Neural progenitor cell (in vitro differentiated cells): ENCODE measurements around the gene MED16. TPM values are rescaled to one million over a fixed set of nuclear protein-coding genes. Genes with fewer than 3 reads are reported as not detected.

Experiments
- DNase-seq: peaks from one replicate; pipeline ENCODE4 v3.0.0-alpha.2; 2016; ENCODE audit warnings: low spot score
- H2AFZ ChIP-seq: fragments of 200-600 bp; sonication (generic); replicated peaks from 2 replicates; pipeline ENCODE4 v1.6.1; 2016; ENCODE audit warnings: antibody characterized with exemption
- H3F3A ChIP-seq: fragments of 200-600 bp; sonication (generic); 2 replicates; pipeline ENCODE4 v1.6.1; 2016; ENCODE audit warnings: antibody characterized with exemption, low read depth
- H3K27ac ChIP-seq: fragments of 200-600 bp; sonication (generic); 2 replicates; pipeline ENCODE4 v1.5.1; 2016; ENCODE audit warnings: mild to moderate bottlenecking
- H3K27me3 ChIP-seq: fragments of 200-600 bp; sonication (generic); 2 replicates; pipeline ENCODE4 v1.6.1; 2016; ENCODE audit warnings: mild to moderate bottlenecking, moderate library complexity
- H3K36me3 ChIP-seq: fragments of 200-600 bp; sonication (generic); 2 replicates; pipeline ENCODE4 v1.5.1; 2016
- H3K4me1 ChIP-seq: fragments of 200-600 bp; sonication (generic); 2 replicates; pipeline ENCODE4 v1.6.1; 2016; ENCODE audit warnings: mixed run types
- H3K4me2 ChIP-seq: fragments of 200-600 bp; sonication (generic); 2 replicates; pipeline ENCODE4 v1.6.1; 2016
- H3K4me3 ChIP-seq: fragments of 200-600 bp; sonication (generic); 2 replicates; pipeline ENCODE4 v1.5.1; 2016
- H3K79me2 ChIP-seq: fragments of 200-600 bp; sonication (generic); 2 replicates; pipeline ENCODE4 v1.6.1; 2016; ENCODE audit warnings: low read depth
- H3K9ac ChIP-seq: fragments of 200-600 bp; sonication (generic); 2 replicates; pipeline ENCODE4 v1.6.1; 2016
- H3K9me3 ChIP-seq: fragments of 200-600 bp; sonication (generic); 2 replicates; pipeline ENCODE4 v1.5.1; 2016; ENCODE audit warnings: low read depth
- H4K20me1 ChIP-seq: fragments of 200-600 bp; sonication (generic); 2 replicates; pipeline ENCODE4 v1.6.1; 2016; ENCODE audit warnings: low read depth
- H3K27ac Mint-ChIP-seq: 3 replicates; pipeline ENCODE4 v1.8.0; 2021; ENCODE audit warnings: mixed read lengths
- H3K27me3 Mint-ChIP-seq: 2 replicates; pipeline ENCODE4 v1.8.0; 2022; ENCODE audit warnings: low read depth, mild to moderate bottlenecking, inconsistent platforms, moderate library complexity, mixed read lengths; ENCODE audit not compliant: insufficient read depth
- H3K36me3 Mint-ChIP-seq: 3 replicates; pipeline ENCODE4 v1.8.0; 2021; ENCODE audit warnings: mixed read lengths
- H3K4me1 Mint-ChIP-seq: 3 replicates; pipeline ENCODE4 v1.8.0; 2021; ENCODE audit warnings: mixed read lengths
- H3K4me3 Mint-ChIP-seq: 3 replicates; pipeline ENCODE4 v1.8.0; 2021; ENCODE audit warnings: mild to moderate bottlenecking, moderate library complexity, mixed read lengths
- H3K9me3 Mint-ChIP-seq: 3 replicates; pipeline ENCODE4 v1.8.0; 2020; ENCODE audit warnings: mixed read lengths
- CTCF ChIP-seq: fragments of 200-600 bp; sonication (generic); IDR thresholded peaks from 2 replicates; pipeline ENCODE4 v1.5.1; 2017; ENCODE audit warnings: antibody characterized with exemption, mild to moderate bottlenecking
- EZH2 ChIP-seq: fragments of 200-600 bp; sonication (generic); IDR thresholded peaks from 2 replicates; pipeline ENCODE4 v1.6.1; 2017; ENCODE audit warnings: antibody characterized with exemption, mild to moderate bottlenecking, moderate library complexity
- EZH2phosphoT487 ChIP-seq: fragments of 200-600 bp; sonication (generic); IDR thresholded peaks from 2 replicates; pipeline ENCODE4 v1.6.1; 2017; ENCODE audit warnings: antibody characterized with exemption
- total RNA-seq: library from RNA; depleted of rRNA; stranded (reverse); fragments of >200 nt; gene quantifications from 2 replicates; pipeline ENCODE4 v1.2.3, GENCODE V29; 2015; ENCODE audit warnings: low replicate concordance

MED16 gene
- total RNA-seq, 1 donor from 2014 or later: 14.4 TPM

GRCh38 chr19:920051-920864 is 27.3 kb upstream of the MED16 start:
- Histone ChIP-seq H3K36me3 (no peaks in the 10 kb centered on the region), H3K27me3 (peaks cover 76% of the 10 kb centered on the region), H3K4me2 (peak overlapping the region; percentile 76), H3F3A (peaks cover 66% of the 10 kb centered on the region), H3K4me1 (peaks cover 9% of the 10 kb centered on the region), H3K79me2 (no peaks in the 10 kb centered on the region), H3K4me3 (peak overlapping the region; percentile 41), H2AFZ (no peak overlapping the region), H3K9ac (no peak overlapping the region), H4K20me1 (peaks cover 23% of the 10 kb centered on the region), H3K9me3 (no peaks in the 10 kb centered on the region), H3K27ac (no peak overlapping the region)
- peaks cover 10% of the 10 kb centered on the region for H3K4me1 Mint-ChIP-seq
- peak; percentile 46 for DNase-seq
- H3K36me3 Mint-ChIP-seq: no peaks in the 10 kb centered on the region
- no peak overlapping the region for H3K27ac Mint-ChIP-seq
- no peaks in the 10 kb centered on the region for H3K9me3 Mint-ChIP-seq
- H3K27me3 Mint-ChIP-seq: peaks cover 21% of the 10 kb centered on the region
- H3K4me3 Mint-ChIP-seq: peak overlapping the region; percentile 75
- TF ChIP-seq EZH2phosphoT487: peak; percentile 90
- TF ChIP-seq CTCF: no peak
- peak; percentile 98 for TF ChIP-seq EZH2

DNA sequence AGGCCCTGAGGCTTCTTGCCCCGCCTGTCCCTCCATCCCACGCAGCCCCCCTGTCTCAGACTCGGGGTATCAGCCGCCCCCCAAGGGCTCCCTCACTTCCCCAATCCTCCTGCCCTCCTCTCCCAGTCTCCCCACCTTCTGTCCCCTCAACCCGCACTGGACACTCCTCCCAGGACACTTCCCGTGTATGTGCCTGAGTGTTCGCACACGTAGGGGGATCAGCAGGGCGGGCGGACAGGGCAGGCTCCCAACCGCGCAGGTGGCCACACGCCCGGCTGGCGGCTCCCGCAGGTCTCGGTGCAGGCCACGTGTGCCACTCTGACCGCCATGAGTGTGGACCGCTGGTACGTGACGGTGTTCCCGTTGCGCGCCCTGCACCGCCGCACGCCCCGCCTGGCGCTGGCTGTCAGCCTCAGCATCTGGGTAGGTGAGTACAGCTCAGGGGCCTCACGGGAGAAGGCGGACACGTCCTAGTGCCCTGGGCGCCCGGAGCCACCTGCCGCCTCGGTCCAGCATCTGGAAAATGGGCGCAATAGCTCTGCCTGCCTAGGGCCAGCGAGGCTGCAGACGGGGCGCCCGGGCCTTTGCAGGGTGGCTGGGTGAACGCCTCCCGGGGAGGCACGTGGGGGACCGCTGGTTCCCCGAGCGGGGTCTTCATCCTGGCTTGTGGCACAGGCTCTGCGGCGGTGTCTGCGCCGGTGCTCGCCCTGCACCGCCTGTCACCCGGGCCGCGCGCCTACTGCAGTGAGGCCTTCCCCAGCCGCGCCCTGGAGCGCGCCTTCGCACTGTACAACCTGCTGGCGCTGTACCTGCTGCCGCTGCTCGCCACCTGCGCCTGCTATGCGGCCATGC is 26.4 kb upstream of the MED16 start:
- H3K79me2 ChIP-seq: no peaks in the 10 kb centered on the region
- H3K27me3 ChIP-seq: peaks cover 79% of the 10 kb centered on the region
- no peak overlapping the region for H3K27ac ChIP-seq
- H4K20me1 ChIP-seq: peaks cover 23% of the 10 kb centered on the region
- peaks cover 9% of the 10 kb centered on the region for H3K4me1 ChIP-seq
- peak; percentile 57 for DNase-seq
- Mint-ChIP-seq H3K4me1 (peaks cover 10% of the 10 kb centered on the region), H3K4me3 (peak overlapping the region; percentile 63), H3K36me3 (no peaks in the 10 kb centered on the region), H3K27me3 (peaks cover 20% of the 10 kb centered on the region), H3K9me3 (no peaks in the 10 kb centered on the region), H3K27ac (no peak overlapping the region)
- H3K9me3 ChIP-seq: no peaks in the 10 kb centered on the region
- H3K9ac ChIP-seq: no peak overlapping the region
- H3K4me2 ChIP-seq: peak overlapping the region; percentile 76
- H3K36me3 ChIP-seq: no peaks in the 10 kb centered on the region
- H2AFZ ChIP-seq: no peak overlapping the region
- TF ChIP-seq CTCF: no peak
- TF ChIP-seq EZH2: peak; percentile 98
- peak; percentile 95 for TF ChIP-seq EZH2phosphoT487
- H3F3A ChIP-seq: peaks cover 66% of the 10 kb centered on the region
- H3K4me3 ChIP-seq: peak overlapping the region; percentile 41

DNA sequence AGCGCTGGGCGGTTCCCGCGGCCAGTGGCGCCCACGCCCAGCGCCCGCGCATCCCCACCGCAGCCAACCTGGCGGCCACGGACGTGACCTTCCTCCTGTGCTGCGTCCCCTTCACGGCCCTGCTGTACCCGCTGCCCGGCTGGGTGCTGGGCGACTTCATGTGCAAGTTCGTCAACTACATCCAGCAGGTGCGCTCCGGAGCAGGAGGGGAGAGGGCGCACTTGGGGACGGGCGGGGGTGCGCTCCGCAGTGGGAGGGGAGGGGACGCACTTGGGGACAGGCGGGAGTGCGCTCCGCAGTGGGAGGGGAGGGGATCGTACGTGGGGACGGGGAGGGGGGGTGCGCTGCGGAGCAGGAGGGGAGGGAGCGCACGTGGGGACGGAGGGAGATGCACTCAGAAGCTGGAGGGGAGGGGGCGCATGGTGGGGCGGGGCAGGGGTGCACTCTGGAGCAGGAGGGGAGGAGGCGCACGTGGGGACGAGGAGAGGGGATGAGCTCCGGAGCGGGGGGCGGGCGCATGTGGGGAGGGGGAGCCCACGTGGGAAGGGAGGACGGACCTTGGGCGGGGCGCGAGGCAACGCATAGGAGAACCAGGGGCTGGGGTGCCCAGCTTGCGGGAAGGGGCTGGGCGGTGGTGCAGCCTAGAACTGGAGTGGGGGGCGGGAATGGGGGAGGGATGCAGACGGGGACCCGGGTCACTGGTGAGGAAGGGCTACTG is 25.7 kb upstream of the MED16 start:
- Histone ChIP-seq H3K27ac (no peak overlapping the region), H2AFZ (no peak overlapping the region), H4K20me1 (peaks cover 23% of the 10 kb centered on the region), H3K4me2 (peak overlapping the region; percentile 82), H3K36me3 (no peaks in the 10 kb centered on the region), H3F3A (peaks cover 60% of the 10 kb centered on the region), H3K4me3 (no peak overlapping the region), H3K9me3 (no peaks in the 10 kb centered on the region), H3K79me2 (no peaks in the 10 kb centered on the region), H3K4me1 (peaks cover 9% of the 10 kb centered on the region), H3K27me3 (peaks cover 86% of the 10 kb centered on the region), H3K9ac (no peak overlapping the region)
- peak overlapping the region; percentile 63 for H3K4me3 Mint-ChIP-seq
- H3K36me3 Mint-ChIP-seq: no peaks in the 10 kb centered on the region
- no peak for TF ChIP-seq CTCF
- TF ChIP-seq EZH2: peak; percentile 0
- TF ChIP-seq EZH2phosphoT487: peak; percentile 3
- H3K27me3 Mint-ChIP-seq: peaks cover 20% of the 10 kb centered on the region
- peak; percentile 39 for DNase-seq
- no peaks in the 10 kb centered on the region for H3K9me3 Mint-ChIP-seq
- H3K4me1 Mint-ChIP-seq: peaks cover 10% of the 10 kb centered on the region
- no peak overlapping the region for H3K27ac Mint-ChIP-seq
